Hematopoietic multipotent progenitor cell treated with erythropoietin and hydrocortisone succinate and interleukin-3 and kit ligand, for 15 days (in vitro differentiated cells): ENCODE data around the gene ATXN1.

Source experiments
- DNase-seq: peaks from one replicate; pipeline ENCODE4 v3.0.0-alpha.2; 2015; ENCODE audit warnings: low spot score

The ATXN1 gene

GRCh38 chr6:16305246-16305725 is 456.0 kb downstream of the ATXN1 start:
- no peak for DNase-seq

- DNase-seq: no peak
Measured at GRCh38 chr6:16302721-16303552, 458.3 kb downstream of the ATXN1 start.

- DNase-seq: no peak
Measured at GRCh38 chr6:16301511-16301910, 459.7 kb downstream of the ATXN1 start.

- DNase-seq: no peak
Measured at GRCh38 chr6:16299861-16300260, 461.4 kb downstream of the ATXN1 start.

GRCh38 chr6:16296061-16296670 is 465.1 kb downstream of the ATXN1 start:
- DNase-seq: no peak

GRCh38 chr6:16295471-16295870 is 465.8 kb downstream of the ATXN1 start:
- DNase-seq: no peak

- no peak for DNase-seq
Measured at GRCh38 chr6:16295060-16295459, 466.2 kb downstream of the ATXN1 start.

- no peak for DNase-seq
Measured at GRCh38 chr6:16294371-16294770, 466.9 kb downstream of the ATXN1 start.

- DNase-seq: no peak
Measured at GRCh38 chr6:16292942-16293341, 468.3 kb downstream of the ATXN1 start.

GRCh38 chr6:16292432-16292831 is 468.8 kb downstream of the ATXN1 start:
- DNase-seq: no peak

GRCh38 chr6:16291739-16292138 is 469.5 kb downstream of the ATXN1 start:
- DNase-seq: no peak

GRCh38 chr6:16288163-16288562 is 473.1 kb downstream of the ATXN1 start:
- DNase-seq: no peak

GRCh38 chr6:16286151-16286522 is 475.1 kb downstream of the ATXN1 start:
- peak; percentile 35 for DNase-seq

GRCh38 chr6:16285467-16286150 is 475.7 kb downstream of the ATXN1 start:
- DNase-seq: no peak

GRCh38 chr6:16284472-16284871 is 476.8 kb downstream of the ATXN1 start:
- DNase-seq: no peak

GRCh38 chr6:16282370-16282769 is 478.9 kb downstream of the ATXN1 start:
- DNase-seq: no peak

GRCh38 chr6:16279243-16279642 is 482.0 kb downstream of the ATXN1 start:
- no peak for DNase-seq

- no peak for DNase-seq
Measured at GRCh38 chr6:16278750-16279149, 482.5 kb downstream of the ATXN1 start.

GRCh38 chr6:16278048-16278724 is 483.1 kb downstream of the ATXN1 start:
- DNase-seq: no peak

GRCh38 chr6:16277101-16277981 is 483.9 kb downstream of the ATXN1 start:
- peak; percentile 84 for DNase-seq

GRCh38 chr6:16274885-16275589 is 486.2 kb downstream of the ATXN1 start:
- DNase-seq: no peak
